ENCODE measurements around the gene SLAMF8. TPM values are rescaled to one million over a fixed set of nuclear protein-coding genes. Genes with fewer than 3 reads are reported as not detected.

The SLAMF8 gene
- total RNA-seq, 1 donor from 2014 or later: not detected

DNA sequence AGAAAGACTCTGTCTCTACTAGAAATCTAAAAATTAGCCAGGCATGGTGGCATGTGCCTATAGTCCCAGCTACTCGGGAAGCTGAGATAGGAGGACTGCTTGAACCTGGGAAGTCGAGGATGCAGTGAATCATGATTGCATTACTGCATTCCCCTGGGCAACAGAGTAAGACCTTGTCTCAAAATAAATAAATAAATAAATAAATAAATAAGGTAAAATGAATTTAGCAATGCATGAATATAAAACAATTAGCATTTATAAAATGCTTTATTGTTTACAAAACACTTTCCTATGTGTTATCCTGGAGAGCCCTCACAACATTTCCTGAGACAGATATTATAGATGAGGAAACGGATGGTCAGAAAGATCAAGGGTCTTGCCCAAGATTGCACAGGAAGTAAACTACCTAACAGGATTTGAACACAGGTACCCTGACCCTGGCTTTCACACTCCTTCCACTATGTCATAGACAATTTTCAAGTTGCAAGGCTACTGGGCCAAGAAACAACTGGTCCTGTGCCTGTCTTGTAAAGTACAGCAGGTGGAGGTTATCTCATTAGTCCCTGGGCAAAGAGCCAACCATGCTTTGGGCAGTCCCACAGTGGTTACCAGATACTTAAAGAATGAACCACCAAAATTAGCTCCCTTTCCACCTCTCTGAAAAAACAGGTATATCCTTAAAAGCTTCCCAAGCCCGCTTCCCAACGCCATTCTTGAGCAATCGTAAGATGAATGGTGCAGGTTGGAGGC, 51.2 kb downstream of the SLAMF8 start:
- H3K27ac Mint-ChIP-seq (ENCODE audit: unreplicated experiment): no peak overlapping the region
- H3K27me3 Mint-ChIP-seq (ENCODE audit: unreplicated experiment): peaks cover 5% of the 10 kb centered on the region
- no peak for DNase-seq
- no peaks in the 10 kb centered on the region for H3K36me3 Mint-ChIP-seq (ENCODE audit: unreplicated experiment)
- H3K4me3 Mint-ChIP-seq (ENCODE audit: unreplicated experiment): no peak overlapping the region
- H3K9me3 Mint-ChIP-seq (ENCODE audit: unreplicated experiment): peaks cover 1% of the 10 kb centered on the region
- H3K4me1 Mint-ChIP-seq (ENCODE audit: low read depth, unreplicated experiment): peaks cover 3% of the 10 kb centered on the region
- TF ChIP-seq, protein P1, sequence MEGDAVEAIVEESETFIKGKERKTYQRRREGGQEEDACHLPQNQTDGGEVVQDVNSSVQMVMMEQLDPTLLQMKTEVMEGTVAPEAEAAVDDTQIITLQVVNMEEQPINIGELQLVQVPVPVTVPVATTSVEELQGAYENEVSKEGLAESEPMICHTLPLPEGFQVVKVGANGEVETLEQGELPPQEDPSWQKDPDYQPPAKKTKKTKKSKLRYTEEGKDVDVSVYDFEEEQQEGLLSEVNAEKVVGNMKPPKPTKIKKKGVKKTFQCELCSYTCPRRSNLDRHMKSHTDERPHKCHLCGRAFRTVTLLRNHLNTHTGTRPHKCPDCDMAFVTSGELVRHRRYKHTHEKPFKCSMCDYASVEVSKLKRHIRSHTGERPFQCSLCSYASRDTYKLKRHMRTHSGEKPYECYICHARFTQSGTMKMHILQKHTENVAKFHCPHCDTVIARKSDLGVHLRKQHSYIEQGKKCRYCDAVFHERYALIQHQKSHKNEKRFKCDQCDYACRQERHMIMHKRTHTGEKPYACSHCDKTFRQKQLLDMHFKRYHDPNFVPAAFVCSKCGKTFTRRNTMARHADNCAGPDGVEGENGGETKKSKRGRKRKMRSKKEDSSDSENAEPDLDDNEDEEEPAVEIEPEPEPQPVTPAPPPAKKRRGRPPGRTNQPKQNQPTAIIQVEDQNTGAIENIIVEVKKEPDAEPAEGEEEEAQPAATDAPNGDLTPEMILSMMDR (IDR thresholded peaks at IDR 0.05; ENCODE audit: partially characterized antibody, unreplicated experiment): no peak

DNA sequence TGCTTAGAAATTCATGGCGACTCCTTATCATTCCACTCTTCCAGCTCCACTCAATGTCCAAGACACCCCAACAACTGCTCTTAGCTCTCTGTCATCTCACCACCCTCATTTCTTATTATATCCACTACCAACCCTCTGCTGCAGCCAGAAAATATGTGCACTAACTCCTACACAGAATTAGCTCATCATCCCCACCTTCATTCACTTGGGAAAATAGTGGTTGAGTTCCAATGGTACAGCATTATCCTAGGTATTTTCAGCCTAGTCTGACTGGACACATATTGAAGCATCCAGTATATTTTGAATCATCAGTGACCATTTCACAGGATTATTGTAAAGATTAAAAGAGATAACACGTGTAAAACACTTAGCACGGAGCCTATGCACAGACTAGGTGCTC, 52.5 kb downstream of the SLAMF8 start:
- H3K4me1 Mint-ChIP-seq (ENCODE audit: low read depth, unreplicated experiment): peaks cover 3% of the 10 kb centered on the region
- no peaks in the 10 kb centered on the region for H3K36me3 Mint-ChIP-seq (ENCODE audit: unreplicated experiment)
- TF ChIP-seq, protein P1 (IDR thresholded peaks at IDR 0.05; ENCODE audit: partially characterized antibody, unreplicated experiment): no peak
- H3K27me3 Mint-ChIP-seq (ENCODE audit: unreplicated experiment): peaks cover 4% of the 10 kb centered on the region
- no peak for DNase-seq
- H3K4me3 Mint-ChIP-seq (ENCODE audit: unreplicated experiment): no peak overlapping the region
- H3K27ac Mint-ChIP-seq (ENCODE audit: unreplicated experiment): no peak overlapping the region
- peaks cover 1% of the 10 kb centered on the region for H3K9me3 Mint-ChIP-seq (ENCODE audit: unreplicated experiment)

DNA sequence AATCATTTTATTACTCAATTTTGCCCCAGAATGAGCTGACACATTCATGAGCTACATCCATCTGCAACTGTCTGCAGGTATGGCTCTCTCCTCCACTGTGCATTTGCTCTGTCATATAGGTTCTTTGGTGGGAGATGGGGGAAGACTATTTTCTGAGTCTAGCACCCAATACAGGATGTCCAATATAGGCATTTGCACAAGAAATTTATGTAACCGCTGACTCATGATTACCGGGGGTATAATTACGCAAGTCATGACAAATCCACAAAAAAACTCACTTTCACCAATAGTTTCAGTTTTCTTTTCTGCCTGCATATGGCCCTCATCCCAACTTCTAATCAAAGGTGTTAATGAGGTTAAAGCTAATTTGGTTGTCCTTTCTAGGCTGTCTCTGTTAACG, 53.3 kb downstream of the SLAMF8 start:
- peaks cover 4% of the 10 kb centered on the region for H3K27me3 Mint-ChIP-seq (ENCODE audit: unreplicated experiment)
- TF ChIP-seq, protein P1 (IDR thresholded peaks at IDR 0.05; ENCODE audit: partially characterized antibody, unreplicated experiment): no peak

DNA sequence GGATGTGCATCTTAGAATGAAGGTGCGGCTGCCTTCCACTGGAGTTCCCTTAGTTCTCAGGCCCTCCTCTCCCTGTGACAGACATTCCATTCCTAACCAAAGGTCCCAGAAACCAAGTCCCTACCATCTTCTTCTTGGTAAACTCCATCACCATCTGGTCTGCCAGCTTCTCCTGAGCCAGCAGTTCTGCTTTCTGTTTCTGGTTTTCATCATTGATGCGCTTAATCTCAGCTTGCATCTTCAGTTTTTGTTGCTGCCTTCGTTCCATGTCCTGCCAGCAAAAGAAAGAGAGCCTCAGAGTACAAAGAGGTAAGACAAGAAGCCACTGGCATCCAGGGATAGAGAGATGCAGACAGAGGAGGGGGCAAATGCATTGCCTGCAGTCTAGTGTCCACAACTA, 53.8 kb downstream of the SLAMF8 start:
- DNase-seq: no peak
- H3K27me3 Mint-ChIP-seq (ENCODE audit: unreplicated experiment): peaks cover 4% of the 10 kb centered on the region
- H3K36me3 Mint-ChIP-seq (ENCODE audit: unreplicated experiment): no peaks in the 10 kb centered on the region
- no peak overlapping the region for H3K27ac Mint-ChIP-seq (ENCODE audit: unreplicated experiment)
- no peak overlapping the region for H3K4me3 Mint-ChIP-seq (ENCODE audit: unreplicated experiment)
- H3K9me3 Mint-ChIP-seq (ENCODE audit: unreplicated experiment): peaks cover 1% of the 10 kb centered on the region
- TF ChIP-seq, protein P1 (IDR thresholded peaks at IDR 0.05; ENCODE audit: partially characterized antibody, unreplicated experiment): no peak
- H3K4me1 Mint-ChIP-seq (ENCODE audit: low read depth, unreplicated experiment): no peaks in the 10 kb centered on the region

More for the DNA sequence above, 53.3 kb downstream of the SLAMF8 start:
- Mint-ChIP-seq H3K36me3 (ENCODE audit: unreplicated experiment) (no peaks in the 10 kb centered on the region), H3K4me1 (ENCODE audit: low read depth, unreplicated experiment) (peaks cover 2% of the 10 kb centered on the region), H3K27ac (ENCODE audit: unreplicated experiment) (no peak overlapping the region), H3K4me3 (ENCODE audit: unreplicated experiment) (no peak overlapping the region), H3K9me3 (ENCODE audit: unreplicated experiment) (peaks cover 1% of the 10 kb centered on the region)
- no peak for DNase-seq
